Measurements from ENCODE around the gene DDIT3.

The DDIT3 gene

DNA sequence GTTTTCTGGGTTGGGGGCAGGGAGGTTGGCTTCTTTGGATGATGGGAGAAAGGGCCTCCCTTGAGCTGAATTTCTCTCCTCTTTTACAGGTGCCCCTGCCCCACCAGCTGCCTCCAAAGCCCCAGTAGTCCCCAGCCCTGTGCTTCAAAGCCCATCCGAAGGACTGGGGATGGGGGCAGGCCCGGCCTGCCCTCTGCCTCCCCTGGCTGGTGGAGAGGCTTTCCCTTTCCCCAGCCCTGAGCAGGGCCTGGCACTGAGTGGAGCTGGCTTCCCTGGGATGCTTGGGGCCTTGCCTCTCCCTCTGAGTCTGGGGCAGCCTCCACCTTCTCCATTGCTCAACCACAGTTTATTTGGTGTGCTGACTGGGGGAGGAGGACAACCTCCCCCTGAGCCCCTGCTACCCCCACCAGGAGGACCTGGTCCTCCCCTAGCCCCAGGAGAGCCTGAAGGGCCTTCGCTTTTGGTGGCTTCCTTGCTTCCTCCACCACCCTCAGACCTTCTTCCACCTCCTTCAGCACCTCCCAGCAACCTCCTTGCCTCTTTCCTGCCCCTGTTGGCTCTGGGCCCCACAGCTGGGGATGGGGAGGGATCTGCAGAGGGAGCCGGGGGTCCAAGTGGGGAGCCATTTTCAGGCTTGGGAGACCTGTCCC, 6.3 kb upstream of the DDIT3 start:
- H3K4me3 ChIP-seq (ENCODE audit: control insufficient read depth, low read depth, low read length): no peak overlapping the region

DNA sequence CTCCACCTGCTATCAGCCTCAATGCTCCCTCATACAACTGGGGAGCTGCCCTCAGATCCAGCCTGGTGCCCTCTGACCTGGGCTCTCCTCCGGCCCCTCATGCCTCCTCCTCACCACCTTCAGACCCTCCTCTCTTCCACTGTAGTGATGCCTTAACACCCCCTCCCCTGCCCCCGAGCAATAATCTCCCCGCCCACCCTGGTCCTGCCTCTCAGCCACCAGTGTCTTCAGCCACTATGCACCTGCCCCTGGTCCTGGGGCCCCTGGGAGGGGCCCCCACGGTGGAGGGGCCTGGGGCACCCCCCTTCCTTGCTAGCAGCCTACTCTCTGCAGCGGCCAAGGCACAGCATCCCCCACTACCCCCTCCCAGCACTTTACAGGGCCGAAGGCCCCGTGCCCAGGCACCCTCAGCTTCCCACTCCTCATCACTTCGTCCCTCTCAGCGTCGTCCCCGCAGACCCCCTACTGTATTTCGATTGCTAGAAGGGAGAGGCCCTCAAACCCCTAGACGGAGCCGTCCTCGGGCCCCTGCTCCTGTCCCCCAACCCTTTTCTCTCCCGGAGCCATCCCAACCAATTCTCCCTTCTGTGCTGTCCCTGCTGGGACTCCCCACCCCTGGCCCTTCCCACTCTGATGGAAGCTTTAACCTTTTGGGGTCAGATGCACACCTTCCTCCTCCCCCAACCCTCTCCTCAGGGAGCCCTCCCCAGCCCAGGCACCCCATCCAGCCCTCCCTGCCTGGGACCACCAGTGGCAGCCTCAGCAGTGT, 5.5 kb upstream of the DDIT3 start:
- TF ChIP-seq, protein P1, sequence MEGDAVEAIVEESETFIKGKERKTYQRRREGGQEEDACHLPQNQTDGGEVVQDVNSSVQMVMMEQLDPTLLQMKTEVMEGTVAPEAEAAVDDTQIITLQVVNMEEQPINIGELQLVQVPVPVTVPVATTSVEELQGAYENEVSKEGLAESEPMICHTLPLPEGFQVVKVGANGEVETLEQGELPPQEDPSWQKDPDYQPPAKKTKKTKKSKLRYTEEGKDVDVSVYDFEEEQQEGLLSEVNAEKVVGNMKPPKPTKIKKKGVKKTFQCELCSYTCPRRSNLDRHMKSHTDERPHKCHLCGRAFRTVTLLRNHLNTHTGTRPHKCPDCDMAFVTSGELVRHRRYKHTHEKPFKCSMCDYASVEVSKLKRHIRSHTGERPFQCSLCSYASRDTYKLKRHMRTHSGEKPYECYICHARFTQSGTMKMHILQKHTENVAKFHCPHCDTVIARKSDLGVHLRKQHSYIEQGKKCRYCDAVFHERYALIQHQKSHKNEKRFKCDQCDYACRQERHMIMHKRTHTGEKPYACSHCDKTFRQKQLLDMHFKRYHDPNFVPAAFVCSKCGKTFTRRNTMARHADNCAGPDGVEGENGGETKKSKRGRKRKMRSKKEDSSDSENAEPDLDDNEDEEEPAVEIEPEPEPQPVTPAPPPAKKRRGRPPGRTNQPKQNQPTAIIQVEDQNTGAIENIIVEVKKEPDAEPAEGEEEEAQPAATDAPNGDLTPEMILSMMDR (conservative IDR thresholded peaks at IDR 0.05; ENCODE audit: control insufficient read depth, insufficient read depth, low read depth, low read length): no peak
- H3K4me3 ChIP-seq (ENCODE audit: control insufficient read depth, low read depth, low read length): no peak overlapping the region
- no peak for DNase-seq (ENCODE audit: low read depth)

More for the DNA sequence above, 6.3 kb upstream of the DDIT3 start:
- TF ChIP-seq, protein P1 (conservative IDR thresholded peaks at IDR 0.05; ENCODE audit: control insufficient read depth, insufficient read depth, low read depth, low read length): no peak
- DNase-seq (ENCODE audit: low read depth): no peak

DNA sequence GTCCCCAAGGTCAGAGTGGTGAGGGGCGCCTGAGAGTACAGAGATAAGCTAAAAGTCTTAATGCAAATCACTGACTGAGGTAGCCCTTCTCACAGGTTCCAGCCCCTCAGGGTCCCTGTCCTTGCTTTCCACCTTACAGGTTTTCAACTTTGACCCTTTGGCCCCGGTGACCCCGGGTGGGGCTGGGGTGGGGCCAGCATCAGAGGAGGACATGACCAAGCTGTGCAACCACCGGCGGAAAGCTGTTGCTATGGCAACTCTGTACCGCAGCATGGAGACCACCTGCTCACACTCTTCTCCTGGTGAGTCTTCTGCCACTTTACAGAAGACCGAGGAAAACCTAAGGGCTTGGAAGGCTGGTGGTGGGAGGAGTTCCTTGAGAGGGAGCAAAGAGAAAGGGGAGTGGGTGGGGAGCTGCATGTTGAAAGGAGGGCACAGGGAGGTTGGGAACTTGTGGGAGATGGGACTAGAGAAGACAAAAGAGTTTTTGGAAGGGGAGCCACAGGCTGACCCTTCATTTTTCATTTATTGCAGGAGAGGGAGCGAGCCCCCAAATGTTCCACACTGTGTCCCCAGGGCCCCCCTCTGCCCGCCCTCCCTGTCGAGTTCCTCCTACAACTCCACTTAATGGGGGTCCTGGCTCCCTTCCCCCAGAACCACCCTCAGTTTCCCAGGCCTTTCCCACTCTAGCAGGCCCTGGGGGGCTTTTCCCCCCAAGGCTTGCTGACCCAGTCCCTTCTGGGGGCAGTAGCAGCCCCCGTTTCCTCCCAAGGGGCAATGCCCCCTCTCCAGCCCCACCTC, 4.7 kb upstream of the DDIT3 start:
- TF ChIP-seq, protein P1 (conservative IDR thresholded peaks at IDR 0.05; ENCODE audit: control insufficient read depth, insufficient read depth, low read depth, low read length): no peak
- no peak for DNase-seq (ENCODE audit: low read depth)
- no peak overlapping the region for H3K4me3 ChIP-seq (ENCODE audit: control insufficient read depth, low read depth, low read length)

DNA sequence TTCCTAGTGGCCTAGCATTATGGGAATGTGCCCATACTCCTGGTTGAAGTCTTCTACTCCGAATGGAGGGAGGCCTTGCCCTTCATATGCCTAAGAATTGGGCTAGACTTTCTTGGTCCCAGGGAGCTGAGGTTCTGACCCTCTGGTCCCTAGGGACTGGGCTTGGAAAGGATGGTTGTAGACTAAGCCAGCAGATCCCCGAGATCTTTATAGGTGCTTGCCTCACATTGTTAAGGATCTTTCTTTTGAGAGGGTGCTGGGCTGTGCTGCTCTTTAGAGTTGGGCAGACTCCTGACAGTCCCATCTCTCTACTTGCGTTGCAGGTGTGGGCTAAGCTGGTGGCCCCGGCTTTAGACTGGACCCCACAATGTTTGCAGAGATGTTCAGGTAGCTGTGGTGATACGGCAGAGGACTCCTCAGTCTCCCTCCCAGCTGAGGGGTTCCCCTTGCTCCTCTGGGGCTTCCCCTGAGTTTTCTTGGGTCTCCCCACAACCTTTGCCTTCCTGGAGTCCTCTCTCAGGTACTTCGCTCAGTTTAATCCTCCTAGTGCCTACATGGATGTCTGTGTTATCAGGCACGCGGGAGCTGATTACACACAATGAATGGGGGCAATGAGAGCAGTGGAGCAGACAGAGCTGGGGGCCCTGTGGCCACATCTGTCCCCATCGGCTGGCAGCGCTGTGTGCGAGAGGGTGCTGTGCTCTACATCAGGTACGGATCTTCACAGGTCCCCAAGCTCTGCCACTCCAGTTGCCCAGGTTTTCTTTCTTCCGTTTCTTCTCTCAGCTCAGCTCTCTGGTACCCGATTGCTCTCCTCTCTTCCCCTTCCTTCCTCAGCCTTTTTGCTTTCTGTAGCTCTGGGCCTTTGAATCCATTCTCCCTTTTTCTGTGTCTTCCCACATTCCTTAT, 3.6 kb upstream of the DDIT3 start:
- H3K4me3 ChIP-seq (ENCODE audit: control insufficient read depth, low read depth, low read length): peak overlapping the region; percentile 87
- DNase-seq (ENCODE audit: low read depth): no peak
- TF ChIP-seq, protein P1 (conservative IDR thresholded peaks at IDR 0.05; ENCODE audit: control insufficient read depth, insufficient read depth, low read depth, low read length): no peak

DNA sequence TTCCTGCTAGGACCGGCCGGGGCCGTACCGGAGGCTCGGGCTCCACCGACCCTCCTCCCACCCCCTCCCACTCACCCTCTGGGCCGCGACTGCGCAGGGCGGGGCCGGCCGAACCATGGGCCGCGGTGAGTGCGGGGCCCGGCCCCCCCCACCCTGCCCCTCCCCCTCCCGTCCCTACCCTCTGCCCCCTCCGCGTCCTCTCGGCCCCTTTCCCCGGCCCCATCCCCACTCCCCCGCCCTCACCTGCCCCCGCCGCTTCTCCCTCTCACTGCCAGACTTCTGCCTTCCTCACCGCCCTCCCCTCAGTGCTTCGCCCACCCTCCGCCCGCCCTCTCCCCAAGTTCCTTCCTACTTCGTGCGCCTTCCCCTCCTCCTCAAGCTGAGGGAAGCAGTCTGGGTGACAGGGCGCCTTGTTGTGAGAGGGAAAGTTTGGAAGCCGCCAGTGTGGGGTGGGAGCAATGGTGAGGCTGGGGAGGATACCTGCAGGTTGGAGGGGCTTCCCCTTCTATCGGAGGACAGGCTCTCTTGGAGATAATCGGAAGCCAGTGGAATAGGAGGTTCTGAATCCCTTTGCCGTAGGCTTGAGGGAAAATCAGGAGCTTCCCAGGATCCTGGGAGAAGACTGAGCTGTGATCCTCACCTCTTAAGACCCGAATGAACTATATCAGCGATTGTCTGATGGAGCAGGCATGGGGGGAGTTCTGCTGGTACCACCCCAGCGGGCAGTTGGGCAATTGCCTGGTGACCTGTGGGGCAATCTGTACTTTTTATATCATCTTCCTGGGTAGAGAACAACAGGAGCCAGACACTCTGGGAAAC, 2.8 kb upstream of the DDIT3 start:
- no peak for DNase-seq (ENCODE audit: low read depth)
- H3K4me3 ChIP-seq (ENCODE audit: control insufficient read depth, low read depth, low read length): peak overlapping the region; percentile 87
- TF ChIP-seq, protein P1 (conservative IDR thresholded peaks at IDR 0.05; ENCODE audit: control insufficient read depth, insufficient read depth, low read depth, low read length): no peak
